H9 (cell line): ENCODE results near the gene KCNE4. TPM values are rescaled to one million over a fixed set of nuclear protein-coding genes. Genes with fewer than 3 reads are reported as not detected.

Experiments
- DNase-seq: peaks from one replicate; pipeline ENCODE4 v3.0.0-alpha.2; 2017
- H2AFZ ChIP-seq: one replicate; pipeline ENCODE4 v1.6.1; 2013; ENCODE audit warnings: mild to moderate bottlenecking, low read length, control low read depth, moderate library complexity
- H2AK5ac ChIP-seq: 2 replicates; pipeline ENCODE4 v1.6.1; 2013; ENCODE audit warnings: low read length, control low read depth, mixed read lengths; ENCODE audit not compliant: insufficient read length
- H2BK120ac ChIP-seq: one replicate; pipeline ENCODE4 v1.6.1; 2013; ENCODE audit warnings: low read depth, mild to moderate bottlenecking, low read length, control low read depth, inconsistent platforms; ENCODE audit not compliant: poor library complexity, severe bottlenecking
- H2BK12ac ChIP-seq: 2 replicates; pipeline ENCODE4 v1.6.1; 2013; ENCODE audit warnings: low read length, control low read depth, mixed read lengths, low read depth; ENCODE audit not compliant: insufficient read length
- H2BK15ac ChIP-seq: 2 replicates; pipeline ENCODE4 v1.6.1; 2013; ENCODE audit warnings: low read depth, low read length, control low read depth
- H2BK20ac ChIP-seq: one replicate; pipeline ENCODE4 v1.6.1; 2013; ENCODE audit warnings: low read depth, mild to moderate bottlenecking, low read length, control low read depth, inconsistent platforms; ENCODE audit not compliant: poor library complexity, severe bottlenecking
- H2BK5ac ChIP-seq: 2 replicates; pipeline ENCODE4 v1.6.1; 2013; ENCODE audit warnings: low read length, control low read depth, mixed read lengths; ENCODE audit not compliant: insufficient read length
- H3K14ac ChIP-seq: 2 replicates; pipeline ENCODE4 v1.6.1; 2013; ENCODE audit warnings: low read length, control low read depth; ENCODE audit not compliant: insufficient read depth
- H3K18ac ChIP-seq: 2 replicates; pipeline ENCODE4 v1.6.1; 2013; ENCODE audit warnings: low read depth, mild to moderate bottlenecking, mixed read lengths, low read length, control low read depth; ENCODE audit not compliant: insufficient read length
- H3K23ac ChIP-seq: 2 replicates; pipeline ENCODE4 v1.6.1; 2013; ENCODE audit warnings: low read length, control low read depth, mixed read lengths, low read depth; ENCODE audit not compliant: insufficient read length
- H3K23me2 ChIP-seq: 2 replicates; pipeline ENCODE4 v1.6.1; 2013; ENCODE audit warnings: low read depth, mild to moderate bottlenecking, mixed read lengths, low read length, control low read depth; ENCODE audit not compliant: insufficient read length, poor library complexity, severe bottlenecking
- H3K27ac ChIP-seq: 2 replicates; pipeline ENCODE4 v1.5.1; 2013; ENCODE audit warnings: low read length, control low read depth, mixed read lengths, low read depth; ENCODE audit not compliant: insufficient read length
- H3K27me3 ChIP-seq: 2 replicates; pipeline ENCODE4 v1.6.1; 2013; ENCODE audit warnings: low read length, control low read depth, inconsistent platforms; ENCODE audit not compliant: insufficient read depth
- H3K4ac ChIP-seq: 2 replicates; pipeline ENCODE4 v1.6.1; 2013; ENCODE audit warnings: low read depth, mild to moderate bottlenecking, control low read depth, inconsistent platforms, low read length, moderate library complexity
- H3K4me1 ChIP-seq: 2 replicates; pipeline ENCODE4 v1.6.1; 2013; ENCODE audit warnings: low read length, control low read depth, inconsistent platforms; ENCODE audit not compliant: insufficient read depth
- H3K4me2 ChIP-seq: 2 replicates; pipeline ENCODE4 v1.6.1; 2013; ENCODE audit warnings: low read length, control low read depth, mixed read lengths; ENCODE audit not compliant: insufficient read length, insufficient read depth
- H3K56ac ChIP-seq: 2 replicates; pipeline ENCODE4 v1.6.1; 2013; ENCODE audit warnings: low read depth, mild to moderate bottlenecking, mixed read lengths, low read length, control low read depth; ENCODE audit not compliant: insufficient read length
- H3K79me1 ChIP-seq: 2 replicates; pipeline ENCODE4 v1.6.1; 2013; ENCODE audit warnings: low read depth, mild to moderate bottlenecking, moderate library complexity, low read length, control low read depth, inconsistent platforms; ENCODE audit not compliant: insufficient read depth, poor library complexity, severe bottlenecking
- H3K79me2 ChIP-seq: 2 replicates; pipeline ENCODE4 v1.6.1; 2013; ENCODE audit warnings: low read length, control low read depth, inconsistent platforms; ENCODE audit not compliant: insufficient read depth
- H3K9ac ChIP-seq: 2 replicates; pipeline ENCODE4 v1.6.1; 2013; ENCODE audit warnings: low read length, control low read depth, mixed read lengths; ENCODE audit not compliant: insufficient read length; ENCODE audit errors: extremely low read depth
- H3K9me3 ChIP-seq: one replicate; pipeline ENCODE4 v1.6.1; 2013; ENCODE audit warnings: low read depth, low read length, inconsistent platforms; ENCODE audit not compliant: control insufficient read depth
- H3T11ph ChIP-seq: one replicate; pipeline ENCODE4 v1.6.1; 2013; ENCODE audit warnings: mild to moderate bottlenecking, low read length, control low read depth, inconsistent platforms
- H4K20me1 ChIP-seq: one replicate; pipeline ENCODE4 v1.6.1; 2013; ENCODE audit not compliant: control insufficient read depth, insufficient read length, insufficient read depth
- H4K5ac ChIP-seq: 2 replicates; pipeline ENCODE4 v1.6.1; 2013; ENCODE audit warnings: low read depth, mild to moderate bottlenecking, mixed read lengths, low read length, control low read depth; ENCODE audit not compliant: insufficient read length
- H4K8ac ChIP-seq: replicated peaks from 2 replicates; pipeline ENCODE4 v1.6.1; 2013; ENCODE audit warnings: low read length, control low read depth, mixed read lengths, low read depth; ENCODE audit not compliant: insufficient read length
- H4K91ac ChIP-seq: 2 replicates; pipeline ENCODE4 v1.6.1; 2013; ENCODE audit warnings: low read depth, mild to moderate bottlenecking, moderate library complexity, mixed read lengths, low read length, control low read depth; ENCODE audit not compliant: insufficient read length
- H3K27ac Mint-ChIP-seq, 3 experiments: 2 replicates in 2 of 3; 3 replicates in 1 of 3; pipeline ENCODE4 v1.8.0; 2020 to 2021; ENCODE audit warnings: mixed read lengths in 3 of 3, mild to moderate bottlenecking in 1 of 3, moderate library complexity in 1 of 3
- H3K27me3 Mint-ChIP-seq: 2 replicates; pipeline ENCODE4 v1.8.0; 2021; ENCODE audit warnings: low read depth, mild to moderate bottlenecking, moderate library complexity, mixed read lengths
- H3K36me3 Mint-ChIP-seq, 3 experiments: 2 replicates in 2 of 3; 3 replicates in 1 of 3; pipeline ENCODE4 v1.8.0; 2020 to 2021; ENCODE audit warnings: low read depth in 3 of 3, mixed read lengths in 3 of 3; ENCODE audit not compliant: insufficient read depth in 1 of 3
- H3K4me1 Mint-ChIP-seq, 2 experiments: 2 replicates each; pipeline ENCODE4 v1.8.0; 2020; ENCODE audit warnings: mixed read lengths in 2 of 2
- H3K4me3 Mint-ChIP-seq, 2 experiments: 2 replicates in 1 of 2; 3 replicates in 1 of 2; pipeline ENCODE4 v1.8.0; 2020 to 2021; ENCODE audit warnings: mild to moderate bottlenecking in 2 of 2, mixed read lengths in 2 of 2, moderate library complexity in 1 of 2
- H3K9me3 Mint-ChIP-seq, 2 experiments: 2 replicates in 1 of 2; 3 replicates in 1 of 2; pipeline ENCODE4 v1.8.0; 2020; ENCODE audit warnings: mild to moderate bottlenecking in 2 of 2, mixed read lengths in 2 of 2, moderate library complexity in 1 of 2
- CTCF ChIP-seq: fragments of 200-600 bp; sonication (generic); conservative IDR thresholded peaks from 3 replicates; pipeline ENCODE4 v1.8.0; 2021; ENCODE audit warnings: antibody characterized with exemption, mild to moderate bottlenecking
- WGBS: extraction: QIAGEN DNeasy Blood & Tissue Kit; methylation state at CpG from one replicate; pipeline ENCODE4 v1.1.7; 2013; ENCODE audit warnings: missing lambda C conversion rate, low lambda C conversion rate, mixed read lengths; ENCODE audit not compliant: insufficient read length; ENCODE audit errors: extremely low coverage; 5-methylcytosine and 5-hydroxymethylcytosine counted together
- total RNA-seq: library from RNA; stranded (reverse); gene quantifications from 2 replicates; pipeline ENCODE4 v1.2.1, GENCODE V29; 2021

Gene KCNE4
- total RNA-seq, 1 experiment from 2014 or later: 0.24 TPM

DNA sequence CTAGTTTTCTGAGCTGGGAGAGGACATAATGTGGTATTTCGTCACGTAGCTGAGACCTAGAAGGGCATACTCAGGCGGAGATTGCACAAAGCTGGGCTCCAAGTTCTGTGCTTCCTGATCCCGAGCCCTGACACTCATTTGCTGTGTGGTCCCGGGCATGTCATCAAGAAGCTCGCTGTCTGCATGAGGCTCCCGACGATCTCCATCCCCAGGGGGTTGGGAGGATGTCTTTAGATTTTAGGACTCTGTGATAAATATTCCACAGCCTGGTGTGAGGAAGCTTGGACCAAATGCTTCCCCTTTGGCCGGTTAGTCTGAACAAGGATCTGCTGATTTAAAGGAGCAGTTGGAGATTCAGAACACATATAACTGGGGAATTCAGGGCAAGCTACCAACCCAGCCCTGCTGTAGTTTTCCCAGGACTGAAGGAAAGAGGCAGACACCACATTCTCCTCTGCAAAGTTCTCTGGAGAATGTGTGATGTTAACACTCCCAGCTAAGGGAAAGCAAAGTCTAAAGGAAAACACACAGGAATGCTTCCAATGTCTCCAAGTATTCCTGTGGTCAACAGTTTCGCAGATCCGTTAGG lies 2.3 kb downstream of the KCNE4 start:
- Mint-ChIP-seq H3K36me3 (no peaks in the 10 kb centered on the region), H3K4me3 (no peak overlapping the region), H3K9me3 (peaks cover 0 to 2% of the 10 kb centered on the region in 2 experiments; a peak in 1 of 5 replicates), H3K27ac (peak overlapping the region in 1 of 3 experiments; percentile 40; a peak in 1 of 7 replicates), H3K4me1 (peaks cover 34 to 46% of the 10 kb centered on the region in 2 experiments), H3K27me3 (peaks cover 10% of the 10 kb centered on the region; the same call in 1 of the 2 replicates)
- Histone ChIP-seq H3K18ac (no peak overlapping the region), H2AFZ (no peak overlapping the region), H2BK15ac (no peak overlapping the region), H3K23ac (no peak overlapping the region), H4K8ac (no peak overlapping the region), H3K79me2 (no peaks in the 10 kb centered on the region), H3K4me1 (no peaks in the 10 kb centered on the region; the same call in 1 of the 2 replicates), H4K5ac (no peak overlapping the region), H3K79me1 (no peaks in the 10 kb centered on the region), H3K9me3 (no peaks in the 10 kb centered on the region), H3K27me3 (no peaks in the 10 kb centered on the region; the same call in 1 of the 2 replicates), H3T11ph (no peak overlapping the region), H2BK12ac (no peak overlapping the region), H3K14ac (peak overlapping the region; percentile 25; the same call in 1 of the 2 replicates), H2BK120ac (no peak overlapping the region), H3K9ac (no peak overlapping the region), H3K23me2 (no peaks in the 10 kb centered on the region), H4K91ac (no peak overlapping the region), H2BK20ac (no peak overlapping the region), H2BK5ac (no peak overlapping the region), H3K27ac (no peak overlapping the region), H3K56ac (no peak overlapping the region), H4K20me1 (no peaks in the 10 kb centered on the region), H2AK5ac (no peak overlapping the region), H3K4ac (no peak overlapping the region), H3K4me2 (no peak overlapping the region)
- no peak for DNase-seq
- no CpG with 5 or more reads among the region's 11 CpGs for WGBS
- TF ChIP-seq CTCF: no peak
